ENCODE measurements around the gene OBP2A.
A peak's percentile ranks its signal among the peaks of the same experiment; 100 is the strongest.
"Not testable (repeated sequence)": the region's sequence is repeated elsewhere in the genome, so short reads cannot be mapped to it uniquely, and the experiment has no call there.

OBP2A gene

GRCh38 chr9:135545646-135546176 is at the start of gene OBP2A:
TSS of gene OBP2A (plus strand) at chr9:135546126. CDS start at chr9:135546181, 55 bp downstream.
- DNase-seq: not testable (repeated sequence)

GRCh38 chr9:135498381-135499126 is 47.4 kb upstream of the OBP2A start:
- DNase-seq: no peak

- peak; percentile 97 for DNase-seq
These were observed 46.4 kb upstream of the OBP2A start for GRCh38 chr9:135499326-135500070.

- DNase-seq: no peak
These were observed 45.8 kb upstream of the OBP2A start for GRCh38 chr9:135500071-135500524.

GRCh38 chr9:135500525-135501260 is 45.2 kb upstream of the OBP2A start, which contains the start of gene MRPS2:
TSS of gene MRPS2 (plus strand) at chr9:135500682. CDS start at chr9:135500711, 29 bp downstream.
- DNase-seq: peak; percentile 94

GRCh38 chr9:135501261-135502167 is 44.4 kb upstream of the OBP2A start:
- no peak for DNase-seq

GRCh38 chr9:135502168-135502872 is 43.6 kb upstream of the OBP2A start:
- no peak for DNase-seq

- DNase-seq: no peak
These were observed 43.0 kb upstream of the OBP2A start for GRCh38 chr9:135502873-135503321.

GRCh38 chr9:135503371-135504261 is 42.3 kb upstream of the OBP2A start:
- DNase-seq: no peak

GRCh38 chr9:135504262-135505243 is 41.4 kb upstream of the OBP2A start:
- peak; percentile 66 for DNase-seq

GRCh38 chr9:135505406-135506187 is 40.3 kb upstream of the OBP2A start:
- no peak for DNase-seq

GRCh38 chr9:135506327-135507103 is 39.4 kb upstream of the OBP2A start:
- DNase-seq: no peak

GRCh38 chr9:135507104-135508035 is 38.6 kb upstream of the OBP2A start:
- no peak for DNase-seq

GRCh38 chr9:135508211-135508820 is 37.6 kb upstream of the OBP2A start:
- no peak for DNase-seq

- no peak for DNase-seq
These were observed 36.5 kb upstream of the OBP2A start for GRCh38 chr9:135509458-135509857.

- DNase-seq: no peak
These were observed 33.7 kb upstream of the OBP2A start for GRCh38 chr9:135512241-135512603.

Measured in NCI-H69 (cell line).